GM19467 (cell line): ENCODE data around the gene TLR5.

ENCODE experiments used
- ATAC-seq: cut with Tn5 transposase; IDR thresholded peaks from one replicate; pipeline ENCODE4 v1.9.1; 2021; ENCODE audit warnings: mild to moderate bottlenecking, moderate library complexity; ENCODE audit not compliant: unreplicated experiment

TLR5 gene

GRCh38 chr1:223110952-223111351 lies 32.1 kb downstream of the TLR5 start:
- ATAC-seq: no peak

GRCh38 chr1:223109581-223110026 lies 33.4 kb downstream of the TLR5 start:
- no peak for ATAC-seq

- ATAC-seq: no peak
Measured at GRCh38 chr1:223106856-223107255, 36.2 kb downstream of the TLR5 start.

GRCh38 chr1:223105568-223105967 lies 37.5 kb downstream of the TLR5 start:
- no peak for ATAC-seq

- ATAC-seq: no peak
Measured at GRCh38 chr1:223102797-223103533, 40.1 kb downstream of the TLR5 start.

GRCh38 chr1:223097713-223098112 lies 45.3 kb downstream of the TLR5 start:
- ATAC-seq: no peak

GRCh38 chr1:223095870-223096269 lies 47.2 kb downstream of the TLR5 start:
- ATAC-seq: no peak

GRCh38 chr1:223091896-223092295 lies 51.2 kb downstream of the TLR5 start:
- no peak for ATAC-seq

- ATAC-seq: no peak
Measured at GRCh38 chr1:223089250-223089649, 53.8 kb downstream of the TLR5 start.

GRCh38 chr1:223088713-223089240 lies 54.3 kb downstream of the TLR5 start:
- ATAC-seq: no peak

GRCh38 chr1:223087291-223088255 lies 55.5 kb downstream of the TLR5 start:
- ATAC-seq: no peak

- no peak for ATAC-seq
Measured at GRCh38 chr1:223084464-223084866, 58.6 kb downstream of the TLR5 start.

GRCh38 chr1:223083831-223084230 lies 59.2 kb downstream of the TLR5 start:
- ATAC-seq: no peak

GRCh38 chr1:223082914-223083313 lies 60.1 kb downstream of the TLR5 start:
- ATAC-seq: no peak

GRCh38 chr1:223081181-223081994 lies 61.7 kb downstream of the TLR5 start:
- peak; percentile 99 for ATAC-seq

- no peak for ATAC-seq
Measured at GRCh38 chr1:223079498-223079897, 63.5 kb downstream of the TLR5 start.

- ATAC-seq: no peak
Measured at GRCh38 chr1:223077247-223077833, 65.7 kb downstream of the TLR5 start.

GRCh38 chr1:223076362-223076761 lies 66.7 kb downstream of the TLR5 start:
- ATAC-seq: no peak

- ATAC-seq: no peak
Measured at GRCh38 chr1:223075834-223076233, 67.2 kb downstream of the TLR5 start.
